ENCODE measurements around the gene NIPA2.

NIPA2 gene

DNA sequence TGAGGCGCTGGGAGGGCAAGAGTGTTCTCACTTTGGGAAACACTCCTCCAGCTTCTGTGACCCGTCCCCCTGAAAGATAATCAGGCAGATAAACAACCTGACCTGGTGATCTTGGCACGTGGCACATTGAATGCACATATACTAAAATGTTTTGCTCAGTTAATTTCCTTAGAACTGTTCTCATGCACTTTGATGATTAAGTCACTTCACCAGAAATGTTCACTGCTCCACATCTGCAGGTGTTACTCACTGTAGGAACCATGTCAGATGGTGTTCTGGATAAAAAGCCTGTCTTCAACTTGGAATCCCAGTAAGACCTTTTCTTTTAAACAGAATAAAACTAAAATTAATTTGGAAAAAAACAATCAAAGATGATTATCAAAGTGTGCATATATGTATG, 24.6 kb upstream of the NIPA2 start:
- Histone ChIP-seq H2AFZ (ENCODE audit: low read depth, low read length) (no peak overlapping the region), H3K9me3 (ENCODE audit: insufficient read depth, low read length) (no peaks in the 10 kb centered on the region), H3K27ac (ENCODE audit: low read length) (no peak overlapping the region), H3K79me2 (ENCODE audit: low read length) (peaks cover 29% of the 10 kb centered on the region), H3K4me2 (ENCODE audit: low read length) (no peak overlapping the region), H3K9ac (ENCODE audit: low read length) (no peak overlapping the region), H3K4me3 (ENCODE audit: low read length) (no peak overlapping the region), H3K36me3 (replicated peaks; ENCODE audit: low read depth, low read length) (peaks cover 31% of the 10 kb centered on the region), H4K20me1 (ENCODE audit: insufficient read depth, low read length) (peaks cover 26% of the 10 kb centered on the region; the same call in 1 of the 2 replicates), H3K27me3 (ENCODE audit: low read depth, low read length) (no peaks in the 10 kb centered on the region), H3K4me1 (ENCODE audit: low read length) (peaks cover 6% of the 10 kb centered on the region)
- TF ChIP-seq EZH2phosphoT487 (IDR thresholded peaks at IDR 0.05; ENCODE audit: low read depth), result no peak
- TF ChIP-seq, protein P1, sequence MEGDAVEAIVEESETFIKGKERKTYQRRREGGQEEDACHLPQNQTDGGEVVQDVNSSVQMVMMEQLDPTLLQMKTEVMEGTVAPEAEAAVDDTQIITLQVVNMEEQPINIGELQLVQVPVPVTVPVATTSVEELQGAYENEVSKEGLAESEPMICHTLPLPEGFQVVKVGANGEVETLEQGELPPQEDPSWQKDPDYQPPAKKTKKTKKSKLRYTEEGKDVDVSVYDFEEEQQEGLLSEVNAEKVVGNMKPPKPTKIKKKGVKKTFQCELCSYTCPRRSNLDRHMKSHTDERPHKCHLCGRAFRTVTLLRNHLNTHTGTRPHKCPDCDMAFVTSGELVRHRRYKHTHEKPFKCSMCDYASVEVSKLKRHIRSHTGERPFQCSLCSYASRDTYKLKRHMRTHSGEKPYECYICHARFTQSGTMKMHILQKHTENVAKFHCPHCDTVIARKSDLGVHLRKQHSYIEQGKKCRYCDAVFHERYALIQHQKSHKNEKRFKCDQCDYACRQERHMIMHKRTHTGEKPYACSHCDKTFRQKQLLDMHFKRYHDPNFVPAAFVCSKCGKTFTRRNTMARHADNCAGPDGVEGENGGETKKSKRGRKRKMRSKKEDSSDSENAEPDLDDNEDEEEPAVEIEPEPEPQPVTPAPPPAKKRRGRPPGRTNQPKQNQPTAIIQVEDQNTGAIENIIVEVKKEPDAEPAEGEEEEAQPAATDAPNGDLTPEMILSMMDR (IDR thresholded peaks at IDR 0.05; ENCODE audit: low read depth, low read length), result no peak

DNA sequence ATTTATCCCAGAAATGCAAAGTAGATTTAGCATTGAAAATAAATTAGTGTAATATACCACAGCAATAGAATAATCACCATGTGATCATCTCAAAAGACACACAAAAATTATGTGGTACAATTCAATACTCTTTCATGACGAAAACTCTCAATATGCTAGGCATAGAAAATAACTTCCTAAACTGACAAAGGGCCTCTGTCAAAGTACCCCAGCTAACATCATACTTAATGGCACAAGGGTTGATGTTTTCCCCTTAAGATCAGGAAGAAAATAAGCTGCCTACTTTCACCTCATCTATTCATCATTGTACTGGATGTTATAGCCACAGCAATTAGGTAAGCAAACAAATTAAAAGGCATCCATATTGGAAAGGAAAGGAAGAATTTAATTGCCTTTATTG, 22.7 kb upstream of the NIPA2 start:
- Histone ChIP-seq H3K79me2 (ENCODE audit: low read length) (peaks cover 13% of the 10 kb centered on the region), H3K4me3 (ENCODE audit: low read length) (no peak overlapping the region), H3K9ac (ENCODE audit: low read length) (no peak overlapping the region), H2AFZ (ENCODE audit: low read depth, low read length) (no peak overlapping the region), H3K27me3 (ENCODE audit: low read depth, low read length) (no peaks in the 10 kb centered on the region), H3K4me1 (ENCODE audit: low read length) (no peaks in the 10 kb centered on the region), H3K4me2 (ENCODE audit: low read length) (no peak overlapping the region), H3K27ac (ENCODE audit: low read length) (no peak overlapping the region), H3K9me3 (ENCODE audit: insufficient read depth, low read length) (no peaks in the 10 kb centered on the region), H4K20me1 (ENCODE audit: insufficient read depth, low read length) (peaks cover 16% of the 10 kb centered on the region; the same call in 1 of the 2 replicates), H3K36me3 (replicated peaks; ENCODE audit: low read depth, low read length) (peaks cover 34% of the 10 kb centered on the region)
- TF ChIP-seq, protein P1 (IDR thresholded peaks at IDR 0.05; ENCODE audit: low read depth, low read length), result no peak
- TF ChIP-seq EZH2phosphoT487 (IDR thresholded peaks at IDR 0.05; ENCODE audit: low read depth), result no peak

GRCh38 chr15:22819651-22820050, 18.8 kb upstream of the NIPA2 start:
- H2AFZ ChIP-seq (ENCODE audit: low read depth, low read length), result no peak overlapping the region
- no peak overlapping the region for H3K9ac ChIP-seq (ENCODE audit: low read length)
- H3K27ac ChIP-seq (ENCODE audit: low read length), result no peak overlapping the region
- no peak overlapping the region for H3K4me2 ChIP-seq (ENCODE audit: low read length)
- H3K79me2 ChIP-seq (ENCODE audit: low read length), result no peaks in the 10 kb centered on the region
- H3K9me3 ChIP-seq (ENCODE audit: insufficient read depth, low read length), result no peaks in the 10 kb centered on the region
- no peak for TF ChIP-seq EZH2phosphoT487 (IDR thresholded peaks at IDR 0.05; ENCODE audit: low read depth)
- TF ChIP-seq, protein P1 (IDR thresholded peaks at IDR 0.05; ENCODE audit: low read depth, low read length), result no peak
- H3K4me3 ChIP-seq (ENCODE audit: low read length), result no peak overlapping the region
- no peaks in the 10 kb centered on the region; the same call in 1 of the 2 replicates for H4K20me1 ChIP-seq (ENCODE audit: insufficient read depth, low read length)
- H3K36me3 ChIP-seq (replicated peaks; ENCODE audit: low read depth, low read length), result peaks cover 45% of the 10 kb centered on the region
- no peaks in the 10 kb centered on the region for H3K27me3 ChIP-seq (ENCODE audit: low read depth, low read length)
- no peaks in the 10 kb centered on the region for H3K4me1 ChIP-seq (ENCODE audit: low read length)

- no peak overlapping the region for H3K9ac ChIP-seq (ENCODE audit: low read length)
- H3K27ac ChIP-seq (ENCODE audit: low read length), result no peak overlapping the region
- TF ChIP-seq EZH2phosphoT487 (IDR thresholded peaks at IDR 0.05; ENCODE audit: low read depth), result no peak
- TF ChIP-seq, protein P1 (IDR thresholded peaks at IDR 0.05; ENCODE audit: low read depth, low read length), result no peak
- H3K36me3 ChIP-seq (replicated peaks; ENCODE audit: low read depth, low read length), result peaks cover 66% of the 10 kb centered on the region
- no peaks in the 10 kb centered on the region for H3K4me1 ChIP-seq (ENCODE audit: low read length)
- no peak overlapping the region for H3K4me3 ChIP-seq (ENCODE audit: low read length)
- H3K4me2 ChIP-seq (ENCODE audit: low read length), result no peak overlapping the region
- H3K27me3 ChIP-seq (ENCODE audit: low read depth, low read length), result no peaks in the 10 kb centered on the region
- no peaks in the 10 kb centered on the region; the same call in 1 of the 2 replicates for H4K20me1 ChIP-seq (ENCODE audit: insufficient read depth, low read length)
- no peaks in the 10 kb centered on the region for H3K9me3 ChIP-seq (ENCODE audit: insufficient read depth, low read length)
- H3K79me2 ChIP-seq (ENCODE audit: low read length), result no peaks in the 10 kb centered on the region
- H2AFZ ChIP-seq (ENCODE audit: low read depth, low read length), result no peak overlapping the region
Observed at GRCh38 chr15:22823495-22824128, 14.9 kb upstream of the NIPA2 start.

Measured in OCI-LY3 (cell line).